ENCODE data around the gene HNRNPA2B1.
"Not testable (repeated sequence)": the region's sequence is repeated elsewhere in the genome, so short reads cannot be mapped to it uniquely, and the experiment has no call there.

HNRNPA2B1 gene

DNA sequence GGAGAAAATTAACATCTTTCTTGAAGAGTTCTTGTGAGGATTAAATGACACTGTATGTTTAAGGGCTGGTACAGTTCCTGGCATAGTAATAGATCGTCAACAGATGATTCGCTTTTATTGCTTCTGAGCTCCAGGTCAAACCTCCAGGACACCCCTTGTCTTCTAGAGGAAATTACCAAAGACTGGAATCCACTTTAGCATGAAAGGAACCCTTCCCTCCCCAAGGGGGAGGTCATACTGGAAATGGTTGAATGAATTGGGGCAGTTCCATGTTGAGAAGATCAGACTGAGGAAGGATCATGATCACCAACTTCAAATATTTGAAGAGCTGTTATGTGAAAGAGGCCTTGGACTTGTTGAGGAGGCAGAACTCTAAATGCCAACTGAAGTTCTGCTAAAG is 39.6 kb downstream of the HNRNPA2B1 start:
- no peak for DNase-seq

DNA sequence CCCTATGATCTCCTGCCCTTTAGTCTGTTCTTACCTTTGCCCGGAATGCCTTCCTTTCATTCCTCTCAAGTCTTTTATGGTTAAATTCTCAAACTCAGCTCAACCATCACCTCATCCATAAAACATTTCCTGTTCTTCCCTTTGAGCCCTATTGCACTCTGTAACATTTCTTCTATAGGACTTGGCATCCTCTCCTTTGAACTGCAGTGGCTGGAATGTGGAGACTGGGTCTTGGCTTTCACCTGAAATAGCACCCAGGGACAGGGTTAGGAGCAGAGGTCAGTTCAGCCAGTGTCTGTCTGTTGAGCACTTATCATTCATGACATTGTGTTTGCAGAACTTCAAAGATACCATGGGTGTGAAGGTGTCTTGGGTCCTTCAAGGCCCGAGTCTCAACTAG is 41.3 kb downstream of the HNRNPA2B1 start:
- no peak for DNase-seq

- DNase-seq = no peak
Observed at GRCh38 chr7:26157520-26158105, 42.9 kb downstream of the HNRNPA2B1 start.

GRCh38 chr7:26156451-26157420 is 43.8 kb downstream of the HNRNPA2B1 start:
- no peak for DNase-seq

DNA sequence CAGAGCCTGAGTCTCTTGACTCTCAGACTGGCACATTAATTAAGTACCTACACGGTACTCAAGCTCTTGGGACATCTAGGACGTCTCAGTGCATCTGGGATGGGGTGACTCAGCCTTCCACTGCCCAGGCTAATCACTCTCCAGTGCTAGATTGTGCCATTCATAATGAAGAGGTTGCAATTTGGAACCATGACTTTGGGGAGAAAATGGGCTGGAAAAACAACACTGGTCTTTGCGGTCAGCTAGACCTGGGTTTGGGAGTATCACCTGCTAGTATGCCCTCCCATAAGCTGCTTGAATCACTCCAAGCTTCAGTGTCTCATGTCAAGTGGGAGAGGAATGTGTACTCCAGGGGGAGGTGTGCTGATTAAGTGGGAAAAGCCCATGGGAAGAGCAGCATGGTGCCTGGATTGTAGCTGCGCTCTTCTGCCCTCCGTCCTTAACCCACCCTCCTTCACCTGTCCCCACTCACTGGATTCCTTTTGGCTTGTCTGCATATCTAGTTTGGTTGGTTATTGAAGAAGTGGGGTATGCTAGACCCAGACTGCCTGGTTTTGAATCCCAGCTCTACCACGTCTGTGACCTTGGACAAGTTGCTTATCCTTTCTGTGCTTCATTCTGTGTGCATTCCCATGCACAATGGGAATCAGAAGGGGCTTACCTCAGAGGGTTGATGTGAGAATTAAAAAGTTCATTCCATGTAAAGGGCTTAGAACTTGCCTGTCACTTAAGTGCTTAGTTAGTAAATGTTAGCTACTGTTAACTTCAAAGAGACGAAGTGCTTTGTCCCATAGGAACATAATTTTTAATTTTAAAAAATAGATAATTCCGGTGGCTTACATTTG is 44.8 kb downstream of the HNRNPA2B1 start:
- no peak for DNase-seq

DNA sequence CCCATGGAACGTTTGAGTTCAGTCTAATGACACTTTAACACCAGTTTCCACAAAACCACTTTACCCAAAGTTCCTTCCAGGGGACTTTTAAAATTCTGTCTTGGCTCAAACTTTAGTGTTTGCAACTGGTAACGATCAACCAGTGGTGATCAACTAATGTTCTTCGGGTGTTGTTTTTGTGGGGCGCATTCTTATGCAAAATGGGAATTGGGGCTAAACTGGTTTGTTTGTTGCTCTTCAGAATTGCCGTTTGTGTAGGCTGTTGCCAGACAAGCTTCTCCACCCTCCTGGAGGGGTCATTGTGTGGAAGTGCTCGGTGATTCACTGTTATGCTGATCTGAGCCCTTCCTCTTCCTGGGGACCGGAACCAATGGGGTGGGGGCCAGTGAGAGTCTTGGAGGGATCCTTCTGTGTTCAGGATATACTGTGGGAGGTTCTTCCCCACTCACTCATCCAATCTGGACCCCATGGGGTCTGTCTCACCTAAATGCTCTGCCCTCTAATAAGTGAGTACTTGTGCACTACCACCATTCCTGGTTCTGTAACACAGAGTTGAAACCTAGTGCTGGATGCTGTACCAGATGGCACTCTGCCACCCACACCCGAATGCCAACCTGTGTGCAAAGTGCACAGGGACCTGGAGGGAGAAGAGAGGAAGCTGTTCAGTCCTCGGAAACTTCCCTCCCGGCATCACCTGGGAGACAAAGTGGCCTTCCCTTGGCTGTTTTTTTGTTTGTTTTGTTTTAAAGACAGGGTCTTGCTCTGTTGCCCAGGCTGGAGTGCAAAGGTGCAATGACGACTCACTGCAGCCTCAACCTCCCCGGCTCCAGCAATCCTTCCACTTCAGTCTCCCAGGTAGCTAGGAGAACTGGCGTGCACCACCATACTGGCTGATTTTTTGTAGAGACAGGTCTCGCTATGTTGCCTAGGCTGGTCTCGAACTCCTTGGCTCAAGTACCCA is 46.4 kb downstream of the HNRNPA2B1 start:
- no peak for DNase-seq

GRCh38 chr7:26153241-26153822 is 47.2 kb downstream of the HNRNPA2B1 start:
- no peak for DNase-seq

DNA sequence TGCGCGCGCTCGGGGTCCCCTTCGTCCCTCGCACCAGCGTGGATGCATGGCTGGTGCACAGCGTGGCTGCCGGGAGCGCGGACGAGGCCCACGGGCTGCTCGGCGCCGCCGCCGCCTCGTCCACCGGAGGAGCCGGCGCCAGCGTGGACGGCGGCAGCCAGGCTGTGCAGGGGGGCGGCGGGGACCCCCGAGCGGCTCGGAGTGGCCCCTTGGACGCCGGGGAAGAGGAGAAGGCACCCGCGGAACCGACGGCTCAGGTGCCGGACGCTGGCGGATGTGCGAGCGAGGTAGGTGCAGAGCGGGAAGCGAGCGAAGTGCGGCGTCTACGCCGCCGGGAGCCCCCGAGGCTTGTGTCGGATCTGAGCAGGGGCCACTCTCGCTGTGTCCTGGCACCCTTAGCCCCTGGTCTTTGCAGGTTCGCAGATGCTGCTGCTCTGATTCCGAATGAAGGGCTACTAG is 47.7 kb downstream of the HNRNPA2B1 start:
- not testable (repeated sequence) for DNase-seq

DNA sequence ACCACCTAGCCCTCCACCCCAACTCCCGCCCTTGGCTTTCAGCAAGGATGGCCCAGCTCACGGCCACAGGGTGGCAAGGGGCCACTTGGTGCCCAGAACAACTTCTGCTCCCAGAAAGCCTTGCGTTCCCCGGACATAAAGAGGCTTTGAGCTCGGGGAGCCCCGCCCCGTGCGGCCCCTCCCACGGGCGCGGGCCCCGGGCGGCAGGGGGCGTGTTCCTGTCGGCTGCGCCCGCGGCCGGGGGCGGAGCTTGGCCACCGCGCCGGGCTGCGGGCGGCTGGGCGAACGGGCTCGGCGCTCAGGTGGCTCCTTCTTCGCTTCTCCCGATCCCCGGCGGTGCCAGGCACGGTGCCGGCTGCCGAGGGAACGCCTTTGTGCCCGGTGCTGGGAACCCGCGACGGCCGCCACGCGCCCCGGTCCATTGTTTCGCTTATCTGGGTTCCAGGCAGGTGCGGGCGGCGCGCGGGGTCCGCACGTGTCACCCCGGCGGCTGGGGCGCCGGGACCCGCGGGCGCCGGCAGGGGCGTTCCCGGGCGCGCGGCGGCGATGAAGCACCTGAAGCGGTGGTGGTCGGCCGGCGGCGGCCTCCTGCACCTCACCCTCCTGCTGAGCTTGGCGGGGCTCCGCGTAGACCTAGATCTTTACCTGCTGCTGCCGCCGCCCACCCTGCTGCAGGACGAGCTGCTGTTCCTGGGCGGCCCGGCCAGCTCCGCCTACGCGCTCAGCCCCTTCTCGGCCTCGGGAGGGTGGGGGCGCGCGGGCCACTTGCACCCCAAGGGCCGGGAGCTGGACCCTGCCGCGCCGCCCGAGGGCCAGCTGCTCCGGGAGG is 48.4 kb downstream of the HNRNPA2B1 start, which contains the start of gene NFE2L3:
Gene NFE2L3 (plus strand): TSS at position 246 of the 829 bp plus-strand sequence. CDS start 301 bp downstream, at position 547.
- peak; percentile 84 for DNase-seq

DNA sequence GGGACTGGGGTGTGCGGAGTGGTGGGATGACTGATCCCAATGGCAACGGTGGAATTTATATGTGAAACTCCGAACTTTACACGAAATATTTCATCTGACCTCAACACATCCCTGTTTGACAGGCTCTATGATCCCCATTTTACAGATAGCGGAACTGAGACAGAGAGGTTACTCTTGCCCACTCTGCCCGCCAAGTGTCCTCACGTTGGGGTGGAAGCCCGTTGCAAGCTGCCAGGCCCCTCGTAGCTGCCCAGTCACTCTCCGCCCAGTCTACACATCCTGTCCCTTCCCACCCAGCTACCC is 48.9 kb downstream of the HNRNPA2B1 start:
- no peak for DNase-seq

DNA sequence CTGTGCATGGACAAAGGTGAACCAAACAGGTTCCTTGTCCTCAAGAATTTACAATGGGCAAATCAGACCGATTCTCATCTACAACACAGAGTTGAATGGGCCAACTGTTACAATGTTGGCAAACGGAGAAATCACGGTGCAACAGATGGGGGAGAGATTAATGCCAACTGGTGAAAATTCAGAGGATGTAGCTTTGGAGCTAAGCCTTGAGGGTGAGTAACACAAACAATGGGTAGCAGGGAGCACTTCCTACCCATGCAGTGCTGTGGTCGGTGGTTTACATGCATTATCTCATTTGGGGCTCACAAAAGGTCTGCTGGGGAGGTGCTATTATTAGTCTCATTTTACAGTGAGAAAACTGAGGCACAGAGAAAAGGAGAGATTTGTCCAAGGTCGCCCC is 49.5 kb downstream of the HNRNPA2B1 start:
- DNase-seq = no peak

- no peak for DNase-seq
Observed at GRCh38 chr7:26149391-26149977, 51.1 kb downstream of the HNRNPA2B1 start.

GRCh38 chr7:26148307-26148700 is 52.2 kb downstream of the HNRNPA2B1 start:
- not testable (repeated sequence) for DNase-seq

GRCh38 chr7:26147646-26148306 is 52.8 kb downstream of the HNRNPA2B1 start:
- DNase-seq = not testable (repeated sequence)

- DNase-seq = no peak
Observed at GRCh38 chr7:26147030-26147429, 53.5 kb downstream of the HNRNPA2B1 start.

- no peak for DNase-seq
Observed at GRCh38 chr7:26145238-26145637, 55.3 kb downstream of the HNRNPA2B1 start.

DNA sequence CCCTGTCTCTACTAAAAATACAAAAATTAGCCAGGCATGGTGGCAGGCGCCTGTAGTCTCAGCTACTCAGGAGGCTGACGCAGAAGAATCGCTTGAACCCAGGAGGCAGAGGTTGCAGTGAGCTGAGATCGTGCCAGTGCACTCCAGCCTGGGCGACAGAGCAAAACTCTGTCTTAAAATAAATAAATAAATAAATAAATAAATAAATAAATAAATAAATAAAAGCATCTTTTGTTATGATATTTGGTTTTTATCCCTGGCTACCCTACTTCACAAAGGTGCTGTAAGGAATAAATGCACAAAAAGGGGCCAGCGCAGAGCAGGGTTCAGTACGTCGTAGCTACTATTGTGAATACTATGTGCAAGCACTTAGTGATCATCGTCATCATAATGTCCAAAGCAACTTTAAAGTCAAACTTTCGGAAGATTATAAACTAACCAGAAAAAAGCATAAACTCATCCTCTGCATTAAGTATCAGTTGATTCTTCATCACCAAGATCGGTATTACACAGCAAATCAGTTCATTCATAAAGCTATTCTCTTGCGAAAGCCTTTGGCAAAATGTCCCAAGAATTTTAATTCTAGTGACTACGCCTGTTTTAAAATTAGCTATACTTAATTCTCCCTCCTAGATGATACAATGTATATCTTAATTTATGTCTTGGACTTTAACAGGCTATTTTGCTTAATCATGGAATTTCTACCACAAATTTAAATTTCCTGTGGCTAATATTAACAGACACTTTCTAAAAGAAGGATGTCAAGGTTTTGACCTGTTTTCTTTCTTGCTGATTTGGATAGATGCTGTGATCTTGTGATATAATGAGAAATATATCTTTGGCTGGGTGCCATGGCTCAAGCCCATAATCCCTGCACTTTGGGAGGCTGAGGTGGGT is 56.1 kb downstream of the HNRNPA2B1 start:
- no peak for DNase-seq

DNA sequence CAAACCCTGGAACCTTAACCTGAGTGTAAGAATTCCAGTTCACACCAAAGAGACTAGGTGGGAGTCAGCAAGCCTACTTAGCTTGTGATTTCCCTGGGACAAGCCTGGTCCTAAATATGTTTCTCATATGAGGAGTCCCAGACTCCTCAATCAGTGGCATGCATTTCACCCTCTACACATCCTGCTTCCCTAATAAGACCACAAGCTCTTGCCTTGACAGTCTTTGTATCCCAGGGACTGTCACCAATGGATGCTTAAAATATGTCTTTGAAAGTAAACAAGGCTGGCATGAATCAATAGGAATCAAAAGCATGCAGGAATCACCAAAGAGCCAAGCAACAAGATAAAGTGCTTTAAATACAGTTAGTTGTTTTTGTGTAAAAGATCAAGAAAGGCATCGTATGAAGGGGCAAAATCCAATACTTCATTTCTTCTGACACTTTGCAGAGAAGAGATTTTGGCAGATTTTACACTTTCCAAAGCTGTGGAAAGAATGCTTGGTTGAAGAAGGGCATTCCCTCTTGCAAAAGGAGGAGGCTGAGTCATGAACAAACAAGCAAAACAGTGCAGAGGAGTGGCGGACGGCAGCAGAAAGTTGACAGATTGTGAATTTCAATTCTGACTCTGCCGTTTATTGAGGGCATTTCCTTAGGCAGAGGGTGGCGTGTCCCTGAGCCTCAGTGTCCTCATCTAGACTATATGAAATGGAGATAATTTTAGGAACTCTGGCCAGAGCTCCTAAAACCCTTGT is 57.1 kb downstream of the HNRNPA2B1 start:
- DNase-seq = no peak
